ENCODE measurements around the gene SARS1. TPM values are rescaled to one million over a fixed set of nuclear protein-coding genes. Genes with fewer than 3 reads are reported as not detected.

The SARS1 gene
- polyA plus RNA-seq, 1 donor = 140 TPM

- DNase-seq = peak; percentile 67
Observed at GRCh38 chr1:109248797-109249629, 35.3 kb downstream of the SARS1 start, which contains the start of gene CELSR2. Gene CELSR2, plus strand, starts transcription at chr1:109249539. Its CDS starts 541 bp downstream, at chr1:109250080.

- no peak for DNase-seq
Observed at GRCh38 chr1:109249654-109250401, 36.1 kb downstream of the SARS1 start.

GRCh38 chr1:109250454-109251276, 36.9 kb downstream of the SARS1 start:
- no peak for DNase-seq

- DNase-seq = no peak
Observed at GRCh38 chr1:109251277-109252166, 37.8 kb downstream of the SARS1 start.

GRCh38 chr1:109252167-109252892, 38.6 kb downstream of the SARS1 start:
- no peak for DNase-seq

- no peak for DNase-seq
Observed at GRCh38 chr1:109252893-109253802, 39.4 kb downstream of the SARS1 start.

- DNase-seq = no peak
Observed at GRCh38 chr1:109253803-109254620, 40.3 kb downstream of the SARS1 start.

- DNase-seq = no peak
Observed at GRCh38 chr1:109254621-109255096, 40.9 kb downstream of the SARS1 start.

GRCh38 chr1:109255097-109255651, 41.5 kb downstream of the SARS1 start:
- no peak for DNase-seq

- DNase-seq = no peak
Observed at GRCh38 chr1:109255678-109256077, 42.0 kb downstream of the SARS1 start.

GRCh38 chr1:109256085-109256484, 42.4 kb downstream of the SARS1 start:
- DNase-seq = no peak

- no peak for DNase-seq
Observed at GRCh38 chr1:109256971-109257681, 43.4 kb downstream of the SARS1 start.

GRCh38 chr1:109257682-109258421, 44.1 kb downstream of the SARS1 start:
- no peak for DNase-seq

- no peak for DNase-seq
Observed at GRCh38 chr1:109258481-109259466, 45.1 kb downstream of the SARS1 start.
